Activated CD4-positive, CD25-positive, alpha-beta regulatory T cell treated with anti-CD3 and anti-CD28 coated beads, Interleukin-2, amount 50 U/mL, for 24 hours (primary cell): Measurements from ENCODE around the gene CLRN2.
"Not testable (repeated sequence)": the region's sequence is repeated elsewhere in the genome, so short reads cannot be mapped to it uniquely, and the experiment has no call there.

Source experiments
- ATAC-seq, 2 donors: fragments of 150-1000 bp; cut with Tn5 transposase; one replicate each; pipeline ENCODE4 v1.10.0; 2021; ENCODE audit warnings: mild to moderate bottlenecking in 1 of 2, moderate library complexity in 1 of 2

CLRN2 gene

DNA sequence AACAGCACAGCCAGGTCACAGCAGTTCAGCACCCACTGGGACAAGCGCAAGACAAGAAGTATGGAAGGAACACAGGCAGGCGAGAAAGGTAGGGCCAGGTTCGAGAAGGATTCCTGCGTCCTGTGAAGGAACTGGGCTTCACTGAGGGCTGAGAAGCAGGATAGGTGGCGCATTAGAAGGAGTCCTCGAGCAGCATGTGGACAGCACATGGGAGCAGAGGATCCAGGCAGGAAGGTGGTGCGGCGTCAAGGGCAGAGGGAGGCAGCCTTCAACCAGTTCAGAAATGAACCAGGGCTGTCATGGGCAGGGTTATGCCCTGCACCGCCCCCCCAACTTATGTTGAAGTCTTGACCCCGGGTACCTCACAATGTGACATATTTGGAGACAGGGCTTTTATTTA, 31.3 kb downstream of the CLRN2 start:
- no peak for ATAC-seq

DNA sequence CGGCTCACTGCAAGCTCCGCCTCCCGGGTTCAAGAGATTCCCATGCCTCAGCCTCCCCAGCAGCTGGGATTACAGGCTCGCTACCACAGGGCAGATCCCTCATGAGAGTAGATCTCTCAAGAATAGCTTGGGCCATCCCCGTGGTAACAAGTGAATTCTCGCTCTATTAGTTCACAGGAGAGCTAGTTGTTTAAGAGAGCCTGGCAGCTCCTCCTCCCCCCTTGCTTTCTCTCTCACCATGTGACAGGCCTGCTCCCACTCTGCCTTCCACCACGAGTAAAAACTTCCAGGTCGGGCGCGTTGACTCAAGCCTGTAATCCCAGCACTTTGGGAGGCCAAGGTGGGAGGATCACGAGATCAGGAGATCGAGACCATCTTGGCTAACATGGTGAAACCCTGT, 31.7 kb downstream of the CLRN2 start:
- no peak for ATAC-seq

DNA sequence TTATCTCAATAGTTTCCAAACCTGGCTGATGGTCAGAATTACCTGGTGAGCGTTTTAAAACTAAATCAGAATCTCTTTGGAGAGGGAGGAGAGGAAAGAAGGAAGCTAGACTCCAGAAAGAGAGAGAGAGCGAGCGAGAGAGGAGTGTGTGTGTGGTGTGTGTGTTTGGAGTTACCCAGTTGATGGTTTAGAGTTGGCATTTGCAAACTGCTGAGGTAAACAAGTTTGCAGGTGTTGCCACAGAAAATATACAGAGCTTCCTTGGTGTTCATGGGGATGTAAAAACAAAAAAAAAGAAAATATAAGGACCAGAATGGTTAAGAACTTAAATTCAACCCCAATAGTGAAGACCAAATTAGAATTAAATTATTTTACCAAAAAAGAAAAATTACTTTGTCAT, 35.6 kb downstream of the CLRN2 start:
- ATAC-seq: no peak

DNA sequence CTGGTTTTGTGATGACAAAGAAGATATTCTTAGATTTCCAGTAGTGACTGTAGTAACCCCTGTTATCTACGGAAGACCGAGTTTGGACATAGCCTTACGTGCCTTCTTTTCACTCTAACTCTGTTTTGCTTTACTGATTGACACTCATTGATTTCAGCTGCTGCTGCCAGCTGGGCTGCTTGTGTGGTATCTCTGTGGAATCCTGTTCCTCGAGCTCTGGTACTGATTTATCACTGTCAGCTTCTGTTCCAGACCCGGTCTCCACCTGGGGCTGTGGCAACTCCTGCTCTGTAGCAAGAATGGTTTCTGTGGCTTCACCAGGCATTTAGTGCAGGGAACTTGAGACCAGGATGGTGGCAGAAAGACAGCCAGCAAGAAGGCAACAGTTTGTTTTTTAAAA, 37.5 kb downstream of the CLRN2 start:
- no peak for ATAC-seq

DNA sequence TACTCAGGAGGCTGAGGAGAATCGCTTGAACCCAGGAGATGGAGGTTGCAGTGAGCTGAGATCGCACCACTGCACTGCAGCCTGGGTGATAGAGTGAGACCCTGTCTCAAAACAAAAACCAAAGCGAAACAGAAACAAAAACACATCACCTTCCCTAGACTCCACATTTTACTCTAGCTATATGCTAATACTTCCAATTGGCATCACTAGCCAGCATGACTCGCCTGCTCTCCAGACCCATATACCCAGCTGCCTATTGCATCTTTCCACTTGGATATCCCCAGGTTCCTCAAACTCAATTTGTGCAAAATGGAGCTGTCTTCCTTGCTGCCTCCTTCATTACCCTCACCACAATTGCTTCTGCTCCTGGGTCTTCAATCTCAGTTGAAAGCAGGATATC, 39.6 kb downstream of the CLRN2 start:
- ATAC-seq: no peak

DNA sequence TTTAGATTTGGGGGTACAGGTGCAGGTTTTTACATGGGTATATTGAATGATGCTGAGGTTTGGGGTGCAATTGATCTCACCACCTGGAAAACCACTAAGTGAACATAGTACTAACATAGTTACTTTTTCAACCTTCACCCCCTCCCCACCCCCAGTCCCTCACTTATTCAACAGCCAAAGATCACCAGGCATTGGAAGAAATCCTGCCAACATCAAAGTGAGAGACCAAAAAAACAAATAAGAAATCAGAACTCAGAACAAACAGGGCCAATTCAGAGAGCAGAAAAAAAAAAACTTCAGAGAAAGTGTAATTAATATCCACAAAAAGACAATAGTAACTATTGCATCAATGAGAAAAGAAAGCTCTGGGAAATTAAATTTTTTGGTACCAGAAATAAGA, 41.5 kb downstream of the CLRN2 start:
- ATAC-seq: no peak

DNA sequence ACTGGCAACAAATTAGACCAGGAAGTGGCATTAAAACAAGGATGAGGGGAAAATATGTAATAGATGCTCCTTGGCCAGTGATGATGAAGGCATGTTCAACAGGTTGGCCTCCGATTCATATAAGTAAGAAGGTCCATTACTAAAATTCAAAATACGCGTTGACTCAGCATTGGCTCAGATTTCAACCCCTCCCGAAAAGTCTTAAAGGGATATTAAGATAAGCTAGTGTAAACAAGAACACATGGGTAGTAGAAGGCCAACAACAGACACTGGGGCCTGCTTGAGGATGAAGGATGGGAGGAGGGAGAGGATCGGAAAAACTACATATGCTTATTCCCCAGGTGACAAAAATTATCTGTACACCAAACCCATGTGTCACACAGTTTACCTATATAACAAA, 42.9 kb downstream of the CLRN2 start:
- no peak for ATAC-seq

DNA sequence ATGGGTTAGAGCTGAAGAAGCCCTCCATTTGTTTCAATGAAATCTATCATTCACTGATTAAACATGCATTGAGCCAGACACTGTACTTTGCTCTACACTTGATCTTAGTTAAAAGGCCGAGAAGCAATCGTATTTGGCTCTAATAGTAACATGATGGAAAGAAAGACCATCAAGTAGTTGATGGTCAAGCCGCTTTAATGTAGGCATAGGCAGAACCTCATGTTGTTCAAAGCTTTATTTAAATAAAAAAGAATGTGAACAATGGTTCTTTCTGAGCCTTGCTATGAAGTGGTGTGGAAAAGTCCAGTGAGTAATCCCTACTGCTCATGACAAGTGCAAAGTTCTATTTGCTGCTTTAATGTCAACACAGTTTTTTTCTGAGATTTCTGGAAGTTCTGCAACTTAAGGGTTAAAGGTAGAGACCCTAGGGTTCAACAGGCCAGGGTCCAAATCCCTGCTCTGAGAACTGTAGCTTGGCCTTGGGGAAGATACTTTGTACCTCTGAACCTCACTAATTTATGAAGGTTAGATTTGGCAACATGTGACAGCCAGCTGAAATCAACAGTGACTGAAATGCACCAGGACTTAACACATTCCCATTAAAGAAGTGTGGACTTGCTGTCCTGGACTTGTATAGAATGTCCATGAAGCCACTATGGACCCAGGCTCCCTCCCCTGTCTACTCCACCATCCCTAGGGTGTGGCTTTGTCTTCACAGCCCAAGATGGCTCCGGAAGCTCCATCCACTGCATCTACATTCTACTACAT, 44.2 kb downstream of the CLRN2 start:
- ATAC-seq: no peak

DNA sequence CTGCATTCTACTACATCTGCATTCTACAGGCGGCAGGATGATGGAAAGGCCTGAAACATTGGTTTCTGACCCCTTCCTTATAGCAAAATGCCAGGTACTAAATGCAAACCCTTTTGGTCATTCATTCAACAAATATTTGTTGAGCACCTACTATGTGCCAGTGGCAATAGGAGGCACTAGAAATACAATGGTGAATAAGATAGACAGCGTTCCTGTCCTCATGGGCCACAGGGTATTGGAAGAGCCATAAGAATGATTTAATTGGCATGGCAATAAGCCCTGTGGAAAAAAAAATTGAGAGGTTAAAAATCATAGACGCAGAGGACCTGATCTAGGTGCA, 44.7 kb downstream of the CLRN2 start:
- no peak for ATAC-seq

DNA sequence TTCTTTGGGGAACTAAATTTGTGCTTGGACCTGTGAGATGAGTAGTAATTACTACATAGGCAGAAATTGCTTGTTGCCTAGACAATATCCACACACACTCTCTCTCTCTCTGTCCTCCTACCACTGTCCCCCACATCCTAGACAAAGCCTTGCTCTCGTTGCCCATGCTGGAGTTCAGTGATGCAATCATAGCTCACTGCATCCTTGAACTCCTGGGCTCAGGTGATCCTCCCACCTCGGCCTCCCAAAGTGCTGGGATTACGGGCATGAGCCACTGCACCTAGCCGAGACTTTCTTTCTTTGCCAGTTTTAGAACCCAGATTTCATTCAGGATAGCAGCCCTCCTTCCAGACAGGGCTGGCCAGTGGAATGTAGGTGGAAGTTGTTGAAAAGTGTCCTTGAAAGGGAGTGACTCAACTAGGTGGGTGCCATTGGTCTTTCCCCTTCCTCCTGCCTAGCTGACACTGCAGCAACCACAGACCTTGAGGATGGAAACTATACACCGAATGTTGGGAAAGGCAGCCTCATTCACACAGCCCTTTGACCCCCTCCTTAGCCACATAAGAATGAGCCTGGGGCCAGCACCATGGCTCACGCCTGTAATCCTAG, 45.2 kb downstream of the CLRN2 start:
- ATAC-seq: no peak

DNA sequence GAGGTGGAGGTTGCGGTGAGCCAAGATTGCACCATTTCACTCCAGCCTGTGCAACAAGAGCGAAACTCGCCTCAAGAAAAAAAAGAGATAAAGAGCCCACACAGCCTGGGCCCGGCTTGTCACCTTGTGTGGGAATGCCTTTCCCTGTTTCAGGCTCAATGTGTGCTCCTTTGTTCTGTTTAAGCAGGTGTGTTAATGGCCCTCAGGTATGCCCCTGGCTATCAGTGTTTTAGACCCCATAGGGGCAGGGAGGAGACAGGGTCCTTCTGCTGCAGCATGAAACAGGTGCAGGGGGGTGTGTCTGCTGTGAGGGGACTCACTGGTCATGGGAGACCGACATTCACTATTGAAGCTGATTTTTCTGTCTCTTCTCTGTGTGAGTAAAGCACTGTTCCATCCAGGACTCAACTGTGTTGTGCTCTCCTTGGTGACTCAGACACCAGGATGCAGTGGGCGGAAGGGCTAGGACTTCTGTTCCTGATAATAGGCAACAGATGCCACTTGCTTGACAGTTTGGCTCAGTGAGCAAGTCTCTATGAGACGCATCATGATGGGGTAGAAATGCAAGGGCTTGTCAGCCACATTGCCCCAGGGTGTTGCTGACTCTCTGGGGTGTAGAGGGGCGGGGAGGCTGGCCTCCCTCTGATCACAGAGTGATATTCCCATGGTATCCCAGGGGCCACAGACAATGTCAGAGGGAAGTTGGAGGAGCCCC, 46.4 kb downstream of the CLRN2 start:
- ATAC-seq: no peak

DNA sequence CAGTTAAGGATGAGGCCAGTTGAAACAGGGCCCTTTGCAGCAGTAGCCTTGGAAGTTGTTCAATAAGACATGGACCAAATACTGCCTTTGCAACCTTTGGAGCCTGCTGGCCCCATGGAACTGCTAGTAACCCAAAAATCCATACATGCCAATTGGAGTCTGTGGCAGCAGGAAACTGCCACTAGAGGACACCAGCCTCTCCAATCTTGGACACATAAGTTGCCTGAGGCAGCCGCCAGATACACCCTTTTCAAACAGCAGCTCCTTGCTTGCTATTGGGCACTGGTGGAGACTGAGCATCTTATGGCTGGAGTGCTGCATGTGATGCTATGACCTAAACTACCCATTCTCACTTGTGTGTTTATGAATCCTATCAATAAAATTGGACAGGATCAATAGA, 47.2 kb downstream of the CLRN2 start:
- ATAC-seq: no peak

DNA sequence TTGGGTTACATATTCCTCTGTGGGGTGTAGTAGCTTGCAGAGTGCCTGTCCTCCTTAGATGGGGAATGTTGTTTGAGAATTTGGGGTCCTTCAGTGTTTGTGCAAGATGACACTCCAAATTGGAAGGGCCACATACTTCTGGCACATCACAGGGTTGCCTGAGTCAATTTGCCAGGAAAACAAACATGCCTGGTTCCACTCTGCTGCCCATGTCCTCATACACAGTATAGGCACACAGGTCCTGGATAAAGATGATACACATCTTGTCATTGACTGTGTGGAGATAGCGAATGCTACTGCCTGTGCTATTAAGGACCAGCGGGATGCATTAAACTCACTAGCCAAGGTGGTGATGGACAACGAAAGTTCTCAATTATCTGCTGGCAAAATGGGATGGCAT, 50.9 kb downstream of the CLRN2 start:
- no peak for ATAC-seq

DNA sequence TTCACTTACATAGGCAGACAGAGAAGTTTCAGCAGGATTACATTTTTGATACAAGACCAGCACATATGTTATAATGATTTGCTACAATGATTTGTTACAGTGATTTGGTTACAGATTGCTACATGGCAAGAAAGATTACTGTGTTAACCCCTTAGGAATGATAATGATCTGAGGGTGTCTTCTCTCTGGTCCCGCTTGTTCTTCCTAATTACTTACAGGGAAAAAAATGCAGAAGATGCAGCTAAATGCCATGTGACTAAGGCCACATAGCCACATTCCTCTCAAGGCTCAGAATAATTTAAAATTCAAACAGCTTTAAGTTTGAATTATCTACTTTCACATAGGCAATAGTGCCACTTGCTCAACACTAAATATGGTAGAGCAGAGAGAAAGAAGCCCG, 52.3 kb downstream of the CLRN2 start:
- ATAC-seq: no peak

DNA sequence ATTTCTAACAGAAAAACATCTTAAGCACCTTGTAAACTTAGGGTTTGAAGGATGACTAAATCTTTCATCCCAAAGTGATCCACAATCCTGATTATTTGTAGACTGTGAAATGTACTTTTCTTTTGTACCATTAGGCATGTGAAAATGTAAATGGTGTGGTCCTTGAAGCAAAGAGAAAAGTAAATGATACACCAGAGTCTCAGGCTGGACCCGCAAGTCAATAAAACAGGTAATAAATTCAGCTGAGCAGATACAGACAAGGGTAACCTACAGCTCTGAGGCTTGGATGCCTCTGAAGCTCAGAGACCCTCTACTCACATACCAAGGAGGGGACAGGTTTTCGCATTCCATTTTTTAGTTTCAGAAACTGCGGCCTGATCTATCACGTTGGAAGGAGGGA, 59.2 kb downstream of the CLRN2 start:
- ATAC-seq: no peak

DNA sequence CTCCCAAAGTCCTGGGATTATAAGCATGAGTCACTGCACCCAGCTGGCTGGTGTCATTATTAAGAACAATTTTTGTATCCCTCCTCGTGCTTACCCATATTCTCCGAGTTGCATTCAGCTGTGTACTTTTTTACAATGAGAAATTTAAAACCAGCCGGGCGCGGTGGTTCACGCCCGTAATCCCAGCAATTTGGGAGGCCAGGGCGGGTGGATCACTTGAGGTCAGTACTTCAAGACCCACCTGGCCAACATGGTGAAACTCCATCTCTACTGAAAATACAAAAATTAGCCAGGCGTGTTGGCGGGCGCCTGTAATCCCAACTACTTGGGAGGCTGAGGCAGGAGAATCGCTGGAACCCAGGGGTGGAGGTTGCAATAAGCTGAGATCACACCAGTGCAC, 60.2 kb downstream of the CLRN2 start:
- not testable (repeated sequence) for ATAC-seq
